Adrenal gland (tissue), 12 donors: ENCODE results near the gene TRIM16. TPM values are rescaled to one million over a fixed set of nuclear protein-coding genes. Genes with fewer than 3 reads are reported as not detected.
"Not testable (repeated sequence)": the region's sequence is repeated elsewhere in the genome, so short reads cannot be mapped to it uniquely, and the experiment has no call there.

ENCODE experiments used
- DNase-seq, 7 donors: peaks; one replicate each; pipeline ENCODE4 v3.0.0-alpha.2; 2019 to 2020
- H3K27ac ChIP-seq, 5 donors: fragments of 200-600 bp; sonication (generic) in 4 of 5; 1 replicate in 3 of 5; 2 replicates in 2 of 5; pipeline versions ENCODE4 v1.5.1 to v1.8.0; 2016 to 2020; ENCODE audit warnings: mild to moderate bottlenecking in 1 of 5
- H3K27me3 ChIP-seq: fragments of 200-600 bp; 2 replicates; pipeline ENCODE4 v1.8.0; 2021
- H3K36me3 ChIP-seq, 2 donors: fragments of 200-600 bp; replicated peaks in 1 of 2; 1 replicate in 1 of 2; 2 replicates in 1 of 2; pipeline versions ENCODE4 v1.5.1 to v1.8.0; 2018 to 2022
- H3K4me1 ChIP-seq, 2 donors: fragments of 200-600 bp; replicated peaks in 1 of 2; 1 replicate in 1 of 2; 2 replicates in 1 of 2; pipeline versions ENCODE4 v1.5.1 to v1.8.0; 2018 to 2021
- H3K4me3 ChIP-seq, 4 donors: fragments of 200-600 bp; sonication (generic) in 3 of 4; one replicate each; pipeline ENCODE4 v1.5.1; 2016 to 2018
- H3K9me3 ChIP-seq, 3 donors: fragments of 200-600 bp; sonication (generic) in 1 of 3; replicated peaks in 1 of 3; 1 replicate in 2 of 3; 2 replicates in 1 of 3; pipeline versions ENCODE4 v1.5.1 to v1.8.0; 2016 to 2021
- WGBS, 4 donors: extraction: QIAGEN DNeasy Blood & Tissue Kit in 2 of 4; methylation state at CpG; one replicate each; pipeline versions ENCODE4 v1.1.5 to v1.1.7; 2013 to 2017; 5-methylcytosine and 5-hydroxymethylcytosine counted together
- intact Hi-C, 2 donors: fragments of 100-400 bp; cut with DNase I; formaldehyde crosslinking; loops; one replicate each; pipeline versions ENCODE4 v1.14.1 to v1.15.0; 2022 to 2023
- polyA plus RNA-seq, 3 donors: library from polyadenylated mRNA; stranded (reverse); fragments of 200-250 nt in 2 of 3; fragments of 350-450 nt in 1 of 3; fragmentation: Illumina TruSeq in 1 of 3; extraction: RNeasy Lipid Tissue Mini Kit (QIAGEN cat#74804) in 1 of 3; gene quantifications; one replicate each; pipeline ENCODE4 v1.2.3, GENCODE V29; 2013 to 2014
- small RNA-seq, 2 donors: library from RNA; depleted of rRNA; stranded (forward); fragments of <200 nt; gene quantifications; one replicate each; pipeline ENCODE3, GENCODE V24; 2016
- total RNA-seq, 9 donors: library from RNA; depleted of rRNA in 4 of 9; stranded (reverse); fragments of >200 nt in 4 of 9; fragments of 120-200 nt in 1 of 9; fragmentation: NEBNext Ultra II Directional in 1 of 9; extraction: Animal tissue kit (Norgen Biotek cat#: 25700) in 1 of 9; gene quantifications; one replicate each; pipeline versions ENCODE4 v1.1.0 to v1.2.4, GENCODE V29; 2013 to 2023
- donor health status: healthy with polysubstance abuse.
- donor health status: Bipolar disorder and iron deficiency.
- donor health status: DM: yes; HTN: yes; CAD: no.
- donor health status: DM: no; HTN: no; CAD: no.
- donor health status: DM: no; HTN: no; CAD: no.
- donor health status: DM: yes; HTN: yes; CAD: no.

TRIM16 gene
- total and polyA plus RNA-seq, 12 donors: 7.1 to 109 (median 45.3) TPM

GRCh38 chr17:15590844-15591243 lies 93.3 kb downstream of the TRIM16 start:
- intact Hi-C loops, DNase-seq, H3K9me3 ChIP-seq, H3K27me3 ChIP-seq, H3K4me3 ChIP-seq, H3K27ac ChIP-seq, H3K36me3 ChIP-seq, H3K4me1 ChIP-seq: not testable (repeated sequence)
- WGBS, 4 donors: 95 to 100% methylated on average over 1 of the region's 1 CpG; no CpG with 5 or more reads in 2 of the 4 donors

DNA sequence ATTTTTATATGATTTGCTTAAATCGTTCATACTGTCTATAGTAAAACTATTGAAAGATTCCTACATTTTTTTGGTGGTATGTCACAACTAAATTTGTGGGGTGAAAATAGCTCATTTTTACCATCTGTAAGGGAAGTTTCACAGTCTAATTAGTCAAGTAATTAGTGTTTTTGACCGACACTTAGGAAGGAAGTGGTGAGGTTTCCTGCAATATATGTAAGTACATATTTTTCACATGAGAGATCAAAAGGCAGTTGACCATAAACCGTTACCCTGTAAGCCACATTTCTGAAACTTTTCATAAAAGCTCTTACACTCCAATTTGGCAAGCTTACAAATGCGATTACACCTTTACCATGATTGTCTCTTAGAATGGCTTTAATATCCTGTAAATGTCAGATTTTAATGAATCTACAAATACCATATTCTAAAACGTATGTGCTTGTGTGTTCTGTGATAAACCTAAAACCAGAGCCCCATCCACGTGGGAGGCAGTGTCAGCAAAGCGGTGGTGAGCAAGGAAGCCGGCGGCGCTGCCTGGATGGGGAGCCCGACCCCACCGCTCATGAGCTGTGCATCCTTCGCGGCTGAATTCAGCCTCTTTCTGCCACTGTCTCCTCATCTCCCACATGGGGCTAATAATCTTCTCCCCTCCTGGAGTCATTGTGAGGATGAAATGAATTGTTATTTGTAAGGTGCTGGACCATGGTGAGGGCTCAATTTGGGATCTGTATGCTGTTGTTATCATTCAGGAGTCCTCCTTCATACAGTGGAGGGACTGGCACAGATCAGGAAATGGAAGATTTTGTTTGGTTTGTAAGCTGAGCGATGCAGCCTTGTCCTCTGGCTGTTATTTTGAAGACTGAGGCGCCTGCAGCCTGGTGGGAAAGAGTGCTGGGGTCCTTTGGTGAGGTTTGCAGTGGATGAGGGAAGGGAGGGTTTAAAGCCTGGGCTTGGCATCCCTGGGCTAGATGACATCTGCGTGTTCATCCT lies 94.3 kb downstream of the TRIM16 start:
- intact Hi-C loops, H3K9me3 ChIP-seq, H3K27ac ChIP-seq, H3K27me3 ChIP-seq, H3K4me1 ChIP-seq, H3K4me3 ChIP-seq, H3K36me3 ChIP-seq, DNase-seq: not testable (repeated sequence)
- WGBS, 4 donors: 68 to 86% (median 80%) methylated on average over 7 to 13 of the region's 17 CpGs

DNA sequence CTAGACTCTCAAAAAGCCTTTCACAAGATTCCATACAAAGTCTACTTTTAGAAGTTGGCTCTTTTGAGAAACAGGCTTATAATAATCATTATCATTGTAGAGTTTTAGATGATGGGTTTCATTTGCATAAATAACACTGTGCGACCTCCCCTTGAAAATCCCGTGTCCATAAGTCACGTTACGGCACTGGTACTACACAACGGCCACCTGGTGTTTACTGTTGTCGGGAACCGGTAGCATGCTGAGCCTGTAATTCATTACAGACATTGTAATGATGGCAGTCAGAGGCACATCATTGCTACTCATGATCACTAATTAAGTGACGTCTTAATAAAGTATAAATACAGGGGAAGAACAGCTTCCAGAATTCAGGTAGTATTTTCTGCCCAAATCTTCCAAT lies 96.1 kb downstream of the TRIM16 start:
- H3K4me3 ChIP-seq, H3K4me1 ChIP-seq, H3K27ac ChIP-seq, H3K36me3 ChIP-seq, DNase-seq, intact Hi-C loops, H3K9me3 ChIP-seq, H3K27me3 ChIP-seq: not testable (repeated sequence)
- 86 to 91% (median 89%) methylated on average over 8 of the region's 8 CpGs for WGBS, 4 donors

DNA sequence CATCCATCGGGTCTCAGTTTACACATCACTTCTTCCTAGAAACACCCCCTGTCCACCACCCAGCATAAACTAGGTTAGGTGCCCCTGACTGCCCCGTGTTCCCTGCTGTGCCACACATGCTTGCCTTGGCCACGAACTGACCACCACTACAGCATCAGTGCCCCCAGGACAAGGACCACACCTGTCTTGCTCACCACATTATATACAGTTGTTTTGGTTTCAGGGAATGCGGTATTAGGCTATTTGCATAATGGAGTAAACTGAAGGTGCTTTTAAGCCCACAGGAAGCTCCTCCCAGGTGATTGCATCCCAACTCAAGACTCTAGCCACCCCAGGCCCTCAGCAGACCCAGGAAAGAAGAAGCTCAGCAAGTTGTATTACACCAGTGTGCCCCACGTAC lies 100.8 kb downstream of the TRIM16 start:
- H3K4me3 ChIP-seq, intact Hi-C loops, H3K4me1 ChIP-seq, H3K36me3 ChIP-seq, H3K9me3 ChIP-seq, DNase-seq, H3K27me3 ChIP-seq, H3K27ac ChIP-seq: not testable (repeated sequence)
- WGBS, 4 donors: 74 to 89% (median 85%) methylated on average over 2 to 3 of the region's 5 CpGs

DNA sequence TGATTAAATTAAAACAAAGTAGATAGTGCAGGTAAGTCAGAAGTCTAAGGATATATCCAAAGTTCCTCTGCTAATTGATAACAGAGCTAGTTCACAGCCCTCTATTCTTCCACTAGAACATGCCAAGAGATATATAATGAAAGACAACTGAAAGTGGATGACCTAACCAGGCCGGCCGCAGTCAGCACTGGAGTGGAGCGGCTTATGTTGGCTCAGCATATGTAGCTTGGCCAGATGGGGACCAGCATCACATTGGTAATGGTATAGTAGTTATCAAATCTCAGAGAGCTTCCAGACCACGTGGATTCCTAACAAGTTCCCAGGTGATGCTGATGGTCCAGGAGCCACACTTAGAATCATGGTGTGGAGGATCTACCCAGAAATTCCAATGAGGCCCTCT lies 102.6 kb downstream of the TRIM16 start:
- H3K4me1 ChIP-seq, H3K27ac ChIP-seq, intact Hi-C loops, H3K27me3 ChIP-seq, DNase-seq, H3K9me3 ChIP-seq, H3K36me3 ChIP-seq, H3K4me3 ChIP-seq: not testable (repeated sequence)
- 93 to 100% (median 98%) methylated on average over 1 to 4 of the region's 4 CpGs for WGBS, 4 donors

Small RNAs within 50 kb of the gene (small RNA-seq; reads per million reads assigned to genes)
- gene AC005838.1: 0 reads per million in 2 donors
- gene ZNF29P: 0 reads per million in 2 donors

Other genes starting within 250 kb of the TRIM16 start
- gene CDRT4, start 216.7 kb downstream of the TRIM16 start, total RNA-seq: 10 to 100 TPM in 4 of 9 donors, 1 to 10 TPM in 5; 1.5 to 18.8 (median 6.9) TPM
- 10 to 100 TPM; 16.0 to 49.6 (median 36.9) TPM for gene CDRT4, start 216.7 kb downstream of the TRIM16 start, polyA plus RNA-seq
- gene TVP23C, start 120.8 kb downstream of the TRIM16 start, total RNA-seq: 10 to 100 TPM in 7 of 9 donors, 1 to 10 TPM in 2; 4.0 to 51.8 (median 20.3) TPM
- 10 to 100 TPM; 10.4 to 17.9 (median 11.9) TPM for gene TVP23C, start 120.8 kb downstream of the TRIM16 start, polyA plus RNA-seq
- 1 to 10 TPM in 6 of 9 donors, under 1 TPM in 3; 0.18 to 7.8 (median 2.1) TPM for gene FBXW10B, start 64.6 kb downstream of the TRIM16 start, total RNA-seq
- 10 to 100 TPM in 1 of 3 donors, 1 to 10 TPM in 2; 2.0 to 12.2 (median 5.5) TPM for gene FBXW10B, start 64.6 kb downstream of the TRIM16 start, polyA plus RNA-seq
- gene ZNF286A, start 15.4 kb upstream of the TRIM16 start, total RNA-seq: 10 to 100 TPM; 17.6 to 35.1 (median 24.3) TPM
- 10 to 100 TPM; 12.1 to 25.0 (median 16.5) TPM for gene ZNF286A, start 15.4 kb upstream of the TRIM16 start, polyA plus RNA-seq
- gene TBC1D26, start 48.0 kb upstream of the TRIM16 start, total RNA-seq: under 1 TPM in 1 of 9 donors, not detected in 8; 0.44 TPM
- under 1 TPM in 2 of 3 donors, not detected in 1; 0.48 to 0.54 TPM for gene TBC1D26, start 48.0 kb upstream of the TRIM16 start, polyA plus RNA-seq